Hepatocyte (in vitro differentiated cells): ENCODE measurements around the gene SH3GL3.

Source experiments
- CTCF ChIP-seq: fragments of 200-600 bp; sonication (generic); IDR thresholded peaks from 2 replicates; pipeline ENCODE4 v1.5.1; 2016; ENCODE audit warnings: antibody characterized with exemption, mild to moderate bottlenecking; ENCODE audit not compliant: poor library complexity
- EZH2 ChIP-seq: fragments of 200-600 bp; sonication (generic); IDR thresholded peaks from 2 replicates; pipeline ENCODE4 v1.6.1; 2016; ENCODE audit warnings: antibody characterized with exemption, mild to moderate bottlenecking, borderline replicate concordance
- EZH2phosphoT487 ChIP-seq: fragments of 200-600 bp; sonication (generic); IDR thresholded peaks from one replicate; pipeline ENCODE4 v1.6.1; 2018; ENCODE audit warnings: antibody characterized with exemption, mild to moderate bottlenecking, low read depth, moderate library complexity; ENCODE audit not compliant: unreplicated experiment, severe bottlenecking

GRCh38 chr15:83605111-83605945 is 158.2 kb downstream of the SH3GL3 start:
- TF ChIP-seq EZH2 (no peak), CTCF (no peak), EZH2phosphoT487 (no peak)
